ENCODE measurements around the gene NEURL2. TPM values are rescaled to one million over a fixed set of nuclear protein-coding genes. Genes with fewer than 3 reads are reported as not detected.
A peak's percentile ranks its signal among the peaks of the same experiment; 100 is the strongest.

Gene NEURL2
- total and polyA plus RNA-seq, 10 of the 15 experiments (the other 5 are each of a cell fraction or from before 2014, with no cell fraction given) = 0.53 to 7.0 (median 2.7) TPM

- TF ChIP-seq ATF2 (IDR thresholded peaks at IDR 0.05; ENCODE audit: low read length) = no peak
- peak; percentile 65 for TF ChIP-seq TCF12 (IDR thresholded peaks at IDR 0.05; ENCODE audit: low read depth, low read length)
- TF ChIP-seq, protein P1, sequence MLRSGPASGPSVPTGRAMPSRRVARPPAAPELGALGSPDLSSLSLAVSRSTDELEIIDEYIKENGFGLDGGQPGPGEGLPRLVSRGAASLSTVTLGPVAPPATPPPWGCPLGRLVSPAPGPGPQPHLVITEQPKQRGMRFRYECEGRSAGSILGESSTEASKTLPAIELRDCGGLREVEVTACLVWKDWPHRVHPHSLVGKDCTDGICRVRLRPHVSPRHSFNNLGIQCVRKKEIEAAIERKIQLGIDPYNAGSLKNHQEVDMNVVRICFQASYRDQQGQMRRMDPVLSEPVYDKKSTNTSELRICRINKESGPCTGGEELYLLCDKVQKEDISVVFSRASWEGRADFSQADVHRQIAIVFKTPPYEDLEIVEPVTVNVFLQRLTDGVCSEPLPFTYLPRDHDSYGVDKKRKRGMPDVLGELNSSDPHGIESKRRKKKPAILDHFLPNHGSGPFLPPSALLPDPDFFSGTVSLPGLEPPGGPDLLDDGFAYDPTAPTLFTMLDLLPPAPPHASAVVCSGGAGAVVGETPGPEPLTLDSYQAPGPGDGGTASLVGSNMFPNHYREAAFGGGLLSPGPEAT (IDR thresholded peaks at IDR 0.05; ENCODE audit: low read depth) = peak; percentile 100
- TF ChIP-seq ETV6 (conservative IDR thresholded peaks at IDR 0.05 in 1 of 2, IDR thresholded peaks at IDR 0.05 in 1 of 2; ENCODE audit: borderline replicate concordance in 1 of 2, low read depth in 1 of 2) = peak in 1 of 2 experiments; percentile 54; a peak in 1 of 4 replicates
- TF ChIP-seq POLR2AphosphoS2 (IDR thresholded peaks at IDR 0.05; ENCODE audit: low read depth, low read length) = peak; percentile 35; the same call in 1 of the 2 replicates
- TF ChIP-seq TBL1XR1 (IDR thresholded peaks at IDR 0.05; ENCODE audit: low read depth, low read length) = peak; percentile 78; the same call in 1 of the 2 replicates
- TF ChIP-seq RAD51 (IDR thresholded peaks at IDR 0.05) = peak; percentile 100
- no peak for TF ChIP-seq TCF3 (IDR thresholded peaks at IDR 0.05; ENCODE audit: borderline replicate concordance, insufficient read depth, low read depth, low read length)
- no peak for TF ChIP-seq RBBP5 (conservative IDR thresholded peaks at IDR 0.05)
- no peak for TF ChIP-seq HDAC2 (IDR thresholded peaks at IDR 0.05)
- peak; percentile 89 for TF ChIP-seq CBFB (IDR thresholded peaks at IDR 0.05; ENCODE audit: low read depth)
- TF ChIP-seq ZSCAN29 (IDR thresholded peaks at IDR 0.05) = no peak; the same call in 1 of the 2 replicates
- TF ChIP-seq USF2 (IDR thresholded peaks at IDR 0.05; ENCODE audit: borderline replicate concordance, low read depth, low read length) = peak; percentile 99
- 0 out of 2 replicates have a peak, but pooled peaks have one; percentile 38 for TF ChIP-seq CHD1 (IDR thresholded peaks at IDR 0.05; ENCODE audit: low read depth, low read length)
- TF ChIP-seq BMI1 (IDR thresholded peaks at IDR 0.05; ENCODE audit: borderline replicate concordance) = no peak
- peak; percentile 41; the same call in 1 of the 2 replicates for TF ChIP-seq ELK1 (IDR thresholded peaks at IDR 0.05; ENCODE audit: low read depth, low read length)
- TF ChIP-seq SPI1 (IDR thresholded peaks at IDR 0.05; ENCODE audit: borderline replicate concordance, insufficient read depth, low read depth, low read length) = no peak
- TF ChIP-seq, protein P2, sequence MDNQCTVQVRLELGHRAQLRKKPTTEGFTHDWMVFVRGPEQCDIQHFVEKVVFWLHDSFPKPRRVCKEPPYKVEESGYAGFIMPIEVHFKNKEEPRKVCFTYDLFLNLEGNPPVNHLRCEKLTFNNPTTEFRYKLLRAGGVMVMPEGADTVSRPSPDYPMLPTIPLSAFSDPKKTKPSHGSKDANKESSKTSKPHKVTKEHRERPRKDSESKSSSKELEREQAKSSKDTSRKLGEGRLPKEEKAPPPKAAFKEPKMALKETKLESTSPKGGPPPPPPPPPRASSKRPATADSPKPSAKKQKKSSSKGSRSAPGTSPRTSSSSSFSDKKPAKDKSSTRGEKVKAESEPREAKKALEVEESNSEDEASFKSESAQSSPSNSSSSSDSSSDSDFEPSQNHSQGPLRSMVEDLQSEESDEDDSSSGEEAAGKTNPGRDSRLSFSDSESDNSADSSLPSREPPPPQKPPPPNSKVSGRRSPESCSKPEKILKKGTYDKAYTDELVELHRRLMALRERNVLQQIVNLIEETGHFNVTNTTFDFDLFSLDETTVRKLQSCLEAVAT (IDR thresholded peaks at IDR 0.05) = peak; percentile 89
- TF ChIP-seq SMARCA5 (IDR thresholded peaks at IDR 0.05) = peak; percentile 25; the same call in 1 of the 2 replicates
- TF ChIP-seq DPF2 (IDR thresholded peaks at IDR 0.05) = peak; percentile 86
- peak; percentile 58; the same call in 1 of the 2 replicates for TF ChIP-seq ATF7 (IDR thresholded peaks at IDR 0.05; ENCODE audit: low read depth)
- peak; percentile 99 for TF ChIP-seq MEF2B (IDR thresholded peaks at IDR 0.05; ENCODE audit: partially characterized antibody, poor library complexity, severe bottlenecking)
These were observed at the start of gene NEURL2, which contains the start of gene CTSA (continued) for GRCh38 chr20:45890985-45891983.
